Fibroblast of skin of abdomen (primary cell): ENCODE measurements around the gene DOCK2.
"Not testable (repeated sequence)": the region's sequence is repeated elsewhere in the genome, so short reads cannot be mapped to it uniquely, and the experiment has no call there.

Experiments used
- DNase-seq: peaks from one replicate; pipeline ENCODE4 v3.0.0-alpha.2; 2013

Gene DOCK2

GRCh38 chr5:170059221-170059620 is 422.1 kb downstream of the DOCK2 start:
- no peak for DNase-seq

DNA sequence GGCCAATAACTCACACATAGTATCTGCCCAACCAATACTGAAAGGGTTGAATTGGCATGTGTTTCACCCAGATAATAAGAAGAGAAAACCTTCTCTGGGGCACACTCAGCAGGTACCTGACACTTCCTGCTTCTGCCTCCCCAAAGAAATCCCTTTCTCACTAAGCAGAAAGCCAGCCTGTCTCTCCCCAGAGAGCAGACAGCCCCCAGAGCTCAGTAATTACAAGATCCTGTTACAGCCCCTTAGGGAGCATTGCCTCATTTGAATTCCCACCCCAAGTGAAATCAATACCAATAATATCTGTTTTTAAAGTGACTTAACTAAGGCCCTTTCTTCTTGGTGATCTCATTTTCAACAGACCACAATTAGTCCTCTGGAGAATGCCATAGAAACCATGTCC is 430.1 kb downstream of the DOCK2 start:
- DNase-seq: no peak

GRCh38 chr5:170067574-170068170 is 430.6 kb downstream of the DOCK2 start:
- DNase-seq: no peak

DNA sequence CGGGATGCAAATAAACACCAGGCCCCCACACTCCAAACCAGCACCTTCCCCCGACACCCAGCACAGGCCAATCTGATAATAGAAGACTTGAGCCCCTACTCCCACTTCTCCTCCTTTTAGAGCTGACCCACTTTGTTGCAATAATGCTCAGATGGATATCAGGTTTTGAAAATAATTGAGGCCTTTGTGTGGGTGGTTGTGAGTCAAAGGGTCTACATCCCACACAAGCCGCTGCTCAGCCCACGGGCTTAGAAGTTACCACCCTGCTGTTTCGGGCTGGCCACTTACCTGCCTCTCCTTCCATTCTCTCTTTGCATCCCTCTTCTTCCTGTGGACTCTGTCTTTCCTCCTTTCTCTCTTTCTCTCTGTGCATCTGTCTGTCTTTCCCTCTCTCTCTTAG is 432.4 kb downstream of the DOCK2 start:
- no peak for DNase-seq

DNA sequence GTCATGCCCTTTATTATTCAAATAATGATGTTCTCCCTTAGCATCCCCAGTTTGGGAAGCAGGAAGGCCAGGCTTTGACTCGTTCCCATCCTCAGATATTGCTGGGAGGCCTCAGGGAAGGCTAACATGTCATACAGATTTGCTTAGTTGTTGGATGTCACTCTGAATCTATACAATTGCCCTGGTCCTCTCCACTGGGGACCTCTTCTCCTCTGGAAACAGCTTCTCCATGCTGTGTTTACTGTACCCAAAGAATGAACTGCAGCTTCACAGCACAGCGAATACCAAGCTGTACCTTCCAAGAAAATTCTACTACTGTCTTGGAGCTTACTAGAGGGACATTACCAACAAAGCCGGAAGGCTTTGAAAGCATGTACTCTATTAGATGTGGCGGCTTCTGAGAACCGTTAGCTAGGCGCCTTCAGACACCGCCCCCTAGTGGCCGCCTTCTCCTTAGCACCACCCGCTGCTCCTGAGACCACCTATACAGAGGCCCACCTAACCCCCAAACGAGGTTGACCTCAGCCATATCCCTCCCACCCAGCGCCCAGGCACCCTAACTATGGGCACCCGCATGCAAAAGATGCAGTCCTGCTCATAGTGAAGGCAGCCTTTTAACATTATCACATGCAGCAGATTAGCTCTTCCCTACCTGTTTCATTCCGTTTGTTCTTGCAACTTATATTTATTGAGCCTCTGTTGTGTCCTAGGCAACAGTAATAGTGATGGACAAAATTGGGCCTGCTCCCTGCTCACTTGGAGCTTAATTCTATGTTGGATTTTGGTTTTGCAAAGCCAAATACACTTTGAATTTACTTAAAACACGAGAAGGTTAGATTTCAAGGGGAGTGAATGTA is 433.7 kb downstream of the DOCK2 start:
- peak; percentile 49 for DNase-seq

DNA sequence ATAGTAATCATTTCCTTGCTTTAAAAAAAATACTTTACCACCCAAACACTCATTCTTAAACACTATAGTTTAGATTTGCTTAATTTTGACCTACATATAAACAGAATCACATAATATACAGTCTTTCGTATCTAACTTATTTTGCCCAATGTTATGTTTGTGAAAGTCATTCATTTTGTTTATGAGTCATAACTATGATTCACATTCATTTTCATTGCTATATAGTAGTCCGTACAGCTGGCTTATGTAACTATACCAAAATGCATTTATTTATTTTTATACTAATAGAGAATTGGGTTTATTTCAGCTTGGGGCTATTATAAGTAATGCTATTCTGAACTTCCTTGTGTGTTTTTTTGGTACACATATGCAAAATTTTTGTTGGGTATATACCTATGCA is 434.7 kb downstream of the DOCK2 start:
- no peak for DNase-seq

DNA sequence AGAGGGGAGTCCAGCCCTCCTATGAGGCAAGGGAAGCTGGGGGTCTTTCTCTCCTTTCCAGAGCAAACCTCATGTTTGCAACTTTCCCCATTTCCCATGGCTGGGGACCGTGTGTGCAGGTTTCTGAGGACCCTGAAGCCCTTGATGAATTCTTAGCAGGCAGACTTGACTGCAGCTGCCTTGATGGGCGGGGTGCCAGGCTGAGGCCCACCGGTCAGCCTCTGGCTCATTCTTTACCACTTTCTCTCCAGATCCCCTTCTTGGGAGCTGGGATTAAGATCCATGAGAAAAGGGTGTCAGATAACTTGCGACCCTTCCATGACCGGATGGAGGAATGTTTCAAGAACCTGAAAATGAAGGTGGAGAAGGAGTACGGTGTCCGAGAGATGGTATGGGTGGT is 438.6 kb downstream of the DOCK2 start:
- no peak for DNase-seq

- DNase-seq: no peak
These were observed 439.1 kb downstream of the DOCK2 start for GRCh38 chr5:170076211-170076610.

GRCh38 chr5:170076739-170077138 is 439.7 kb downstream of the DOCK2 start:
- no peak for DNase-seq

DNA sequence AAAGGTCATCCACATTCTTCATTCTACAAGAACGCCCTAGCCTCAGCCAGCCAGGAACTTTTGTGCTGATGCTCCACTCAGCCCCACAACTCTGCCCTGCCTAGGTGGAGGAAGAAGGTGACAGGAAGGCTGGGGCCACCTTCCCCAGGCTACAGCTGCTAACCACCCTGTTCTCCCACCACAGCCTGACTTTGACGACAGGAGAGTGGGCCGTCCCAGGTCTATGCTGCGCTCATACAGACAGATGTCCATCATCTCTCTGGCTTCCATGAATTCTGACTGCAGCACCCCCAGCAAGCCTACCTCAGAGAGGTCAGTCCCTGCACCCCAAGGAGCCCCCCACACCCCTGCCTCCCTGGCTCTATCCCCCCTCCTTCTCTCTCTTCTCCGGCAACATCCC is 440.5 kb downstream of the DOCK2 start:
- no peak for DNase-seq

DNA sequence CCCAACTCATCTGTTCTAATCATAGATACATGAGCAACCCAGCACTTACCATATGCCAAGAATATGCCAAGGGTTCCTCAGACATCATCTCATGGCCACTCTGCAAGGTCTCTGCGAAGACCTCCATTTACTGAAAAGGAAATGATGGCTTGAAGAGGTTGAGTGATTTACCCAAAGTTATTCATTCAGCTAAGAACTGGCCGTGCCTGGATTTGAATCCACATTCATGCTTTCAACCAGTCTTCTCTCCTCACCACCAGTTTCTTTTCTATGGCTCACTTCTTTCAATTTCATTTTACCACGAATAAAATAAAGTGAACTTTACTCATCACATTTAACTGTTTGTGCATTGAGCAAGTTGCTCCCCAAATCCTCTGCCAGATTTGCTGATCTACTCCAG is 441.4 kb downstream of the DOCK2 start:
- DNase-seq: no peak

GRCh38 chr5:170078931-170079330 is 441.9 kb downstream of the DOCK2 start:
- no peak for DNase-seq

GRCh38 chr5:170080217-170080616 is 443.1 kb downstream of the DOCK2 start:
- DNase-seq: no peak

GRCh38 chr5:170080786-170081445 is 443.8 kb downstream of the DOCK2 start:
- DNase-seq: no peak

DNA sequence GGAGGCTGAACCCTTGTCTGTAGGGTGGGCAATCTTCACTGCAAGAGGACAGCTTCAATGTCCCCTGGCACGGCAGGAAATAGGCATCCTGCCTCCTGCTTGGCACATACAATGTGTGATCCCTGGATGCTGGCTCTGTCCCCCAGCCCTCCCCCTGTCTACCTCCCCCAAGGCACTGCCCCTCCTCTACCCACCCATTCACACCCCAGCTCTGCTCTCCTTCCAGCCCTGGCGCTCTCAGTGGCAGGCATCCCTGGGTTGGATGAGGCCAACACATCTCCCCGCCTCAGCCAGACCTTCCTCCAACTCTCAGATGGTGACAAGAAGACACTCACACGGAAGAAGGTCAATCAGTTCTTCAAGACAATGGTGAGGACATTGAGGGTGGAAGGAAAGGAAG is 444.5 kb downstream of the DOCK2 start:
- DNase-seq: no peak

- DNase-seq: no peak
These were observed 445.6 kb downstream of the DOCK2 start for GRCh38 chr5:170082701-170083100.

DNA sequence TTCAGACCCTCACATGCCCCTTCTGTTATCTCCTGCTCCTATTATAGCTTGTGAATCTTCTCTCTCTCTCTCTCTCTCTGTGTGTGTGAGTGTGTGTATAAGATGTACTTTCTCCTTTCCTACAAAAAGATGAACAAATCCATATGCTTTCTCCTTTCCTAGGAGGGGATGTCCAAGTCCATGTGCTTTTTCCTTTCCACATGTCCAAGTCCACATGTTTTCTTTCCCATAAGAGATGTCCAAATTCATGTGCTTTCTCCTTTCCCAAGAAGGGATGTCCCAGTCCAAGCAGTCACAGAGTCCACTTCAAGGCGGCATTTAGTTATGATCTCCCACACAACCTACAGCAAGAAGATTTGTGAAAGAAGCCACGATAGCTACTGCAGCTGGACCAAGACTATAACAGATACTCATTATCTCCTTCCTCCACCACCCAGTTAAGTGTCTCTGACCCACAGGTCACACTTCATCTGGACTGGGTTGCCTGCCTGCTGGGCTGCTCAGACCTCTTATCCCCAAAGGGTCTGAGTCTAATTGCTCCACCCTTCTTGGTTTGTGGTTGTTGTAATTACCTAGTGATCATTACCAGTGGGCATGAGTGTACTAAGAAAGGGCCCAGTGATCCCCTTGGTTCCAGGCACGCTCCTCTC is 450.2 kb downstream of the DOCK2 start:
- no peak for DNase-seq

DNA sequence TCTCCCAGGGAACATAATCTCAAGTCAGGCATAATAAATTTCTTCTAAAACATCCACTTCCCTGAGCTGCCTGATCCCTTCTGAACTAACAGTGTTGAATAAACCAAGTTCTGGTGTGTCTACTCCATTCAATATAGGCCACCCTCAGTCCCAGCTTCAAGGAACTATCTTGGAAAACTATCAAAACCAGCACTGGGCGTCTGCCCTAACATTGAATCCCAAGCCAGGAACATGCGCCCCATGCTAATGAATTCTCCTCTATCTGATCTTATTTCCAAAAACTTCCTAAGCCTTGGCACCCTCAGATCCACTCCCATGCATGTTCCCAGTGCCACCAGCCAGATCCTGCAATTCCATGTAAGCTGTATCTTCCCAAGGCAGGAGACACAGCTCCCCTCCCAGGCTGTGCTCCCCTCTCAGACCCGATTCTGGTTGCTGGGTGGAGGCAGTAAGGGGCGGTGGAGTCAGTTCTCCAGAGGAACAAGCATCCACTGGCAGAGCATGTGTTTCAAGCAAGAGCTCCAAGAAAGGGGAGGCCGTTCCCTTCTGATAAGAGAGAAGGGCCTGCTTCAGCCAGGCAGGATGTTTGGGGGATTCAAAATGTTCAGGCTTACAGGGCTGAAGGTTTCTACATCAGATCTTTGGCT is 455.5 kb downstream of the DOCK2 start:
- no peak for DNase-seq

- not testable (repeated sequence) for DNase-seq
These were observed 457.3 kb downstream of the DOCK2 start for GRCh38 chr5:170094329-170094728.

DNA sequence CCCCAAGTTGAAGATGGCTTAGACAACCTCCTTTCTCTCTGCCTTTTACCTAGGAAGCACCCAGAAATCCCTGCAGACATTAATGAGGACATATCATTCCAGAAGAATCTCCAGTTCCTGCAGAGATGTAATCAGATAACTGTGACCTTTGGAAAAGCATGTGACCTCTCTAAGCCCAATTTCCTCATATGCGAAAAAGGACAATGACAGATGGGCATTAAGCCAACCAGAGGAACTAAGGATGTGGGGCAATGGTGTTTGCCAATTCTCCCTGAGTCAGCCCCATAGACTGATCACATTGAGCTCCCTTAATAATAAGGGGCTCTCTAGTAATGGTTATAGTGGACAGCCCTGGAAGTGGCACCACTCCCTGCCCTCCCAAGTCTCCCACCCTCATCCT is 458.6 kb downstream of the DOCK2 start:
- DNase-seq: no peak

GRCh38 chr5:170097934-170098333 is 460.9 kb downstream of the DOCK2 start:
- no peak for DNase-seq

DNA sequence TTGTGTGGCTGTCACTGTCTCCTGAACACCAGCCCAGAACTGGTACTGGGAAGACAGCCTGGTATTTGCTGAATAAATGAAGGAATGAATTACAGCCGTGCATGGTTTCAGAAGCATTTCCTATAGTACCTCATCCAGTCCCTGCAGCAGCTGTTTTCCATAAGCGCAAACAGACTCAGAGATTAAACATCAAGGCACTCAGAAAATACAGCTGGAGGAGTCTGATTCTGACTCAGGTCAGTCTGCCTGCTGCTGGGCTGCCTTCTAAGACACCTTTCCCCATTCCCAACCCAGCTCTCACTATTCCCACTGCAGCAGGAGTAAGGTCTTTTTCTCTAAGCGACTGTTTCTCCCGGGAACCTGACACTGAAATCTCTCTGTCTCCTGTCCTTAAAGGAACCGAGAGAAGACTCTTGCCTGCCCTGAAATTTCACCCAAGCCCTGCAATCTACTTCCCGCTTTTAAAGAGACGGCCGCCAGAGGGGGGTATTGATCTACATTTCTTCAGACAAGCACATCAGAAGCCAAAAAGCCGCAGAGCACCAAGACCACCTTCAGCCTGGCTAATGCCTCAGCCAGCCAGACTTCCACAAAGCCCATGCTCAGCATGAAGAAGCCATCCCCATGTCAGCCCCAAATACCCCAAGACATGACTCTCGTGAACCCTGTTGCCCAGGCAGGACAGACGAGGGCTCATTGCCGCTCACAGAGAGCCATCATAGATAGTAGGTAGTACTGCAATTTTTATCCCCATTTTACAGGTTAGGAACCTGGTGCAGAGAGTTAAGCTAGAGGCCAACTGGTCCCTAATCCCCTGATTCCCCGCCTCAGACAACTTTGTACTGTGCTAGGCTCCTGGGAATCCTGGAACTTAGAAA is 463.2 kb downstream of the DOCK2 start:
- peak; percentile 79 for DNase-seq
